ENCODE measurements around the gene MRPL19. TPM values are rescaled to one million over a fixed set of nuclear protein-coding genes. Genes with fewer than 3 reads are reported as not detected.
"Not testable (repeated sequence)": the region's sequence is repeated elsewhere in the genome, so short reads cannot be mapped to it uniquely, and the experiment has no call there.

The MRPL19 gene
- total RNA-seq, 2 donors from 2014 or later, result 58.3 to 62.0 TPM

- Histone ChIP-seq H3K27ac (peak within 1 kb of the TSS; percentile 95), H3K9ac (ENCODE audit: low read depth in 2 of 2, low read length in 2 of 2) (peak within 1 kb of the TSS; percentile 71 to 84), H3K4me3 (peak within 1 kb of the TSS; percentile 79), H3K4me1 (peaks cover 10% of the 10 kb centered on the region), H3K9me3 (no peaks in the 10 kb centered on the region), H3K27me3 (no peaks in the 10 kb centered on the region), H3K36me3 (no peaks in the 10 kb centered on the region)
- DNase-seq, result peak; percentile 88
- no peak for TF ChIP-seq CTCF (IDR thresholded peaks at IDR 0.05)
- intact Hi-C loops (cut with DNase I), result loop anchor here (5.0 kb wide), 1 partner anchor 63 kb away; the partner anchor contains the start of gene MRPL19
These were observed 64.1 kb downstream of the MRPL19 start, which contains the start of gene GCFC2 for GRCh38 chr2:75710577-75711253. GCFC2 (minus strand) TSS chr2:75710915; CDS start chr2:75710855, 60 bp downstream.

GRCh38 chr2:75711590-75711989 lies 65.0 kb downstream of the MRPL19 start:
- not testable (repeated sequence) for H3K27ac ChIP-seq; DNase-seq; H3K9ac ChIP-seq (ENCODE audit: low read depth in 2 of 2, low read length in 2 of 2); H3K9me3 ChIP-seq; H3K36me3 ChIP-seq; H3K27me3 ChIP-seq; H3K4me1 ChIP-seq
- H3K4me3 ChIP-seq, result peak overlapping the region; percentile 79
- intact Hi-C loops (cut with DNase I), result loop anchor here (5.0 kb wide), 1 partner anchor 64 kb away; the partner anchor contains the start of gene MRPL19

- H3K36me3 ChIP-seq, result no peaks in the 10 kb centered on the region
- H3K27ac ChIP-seq, result no peak overlapping the region
- no peaks in the 10 kb centered on the region for H3K27me3 ChIP-seq
- no peaks in the 10 kb centered on the region for H3K9me3 ChIP-seq
- H3K4me1 ChIP-seq, result no peaks in the 10 kb centered on the region
- H3K4me3 ChIP-seq, result no peak overlapping the region
- intact Hi-C loops (cut with DNase I), result no loop called here
- no peak for TF ChIP-seq CTCF (IDR thresholded peaks at IDR 0.05)
- no peak for DNase-seq
- no peak overlapping the region for H3K9ac ChIP-seq (ENCODE audit: low read depth in 2 of 2, low read length in 2 of 2)
These were observed 69.8 kb downstream of the MRPL19 start for GRCh38 chr2:75716406-75716805.

- H3K27me3 ChIP-seq, result no peaks in the 10 kb centered on the region
- no peak overlapping the region for H3K9ac ChIP-seq (ENCODE audit: low read depth in 2 of 2, low read length in 2 of 2)
- no peak for DNase-seq
- no peaks in the 10 kb centered on the region for H3K4me1 ChIP-seq
- no peak for TF ChIP-seq CTCF (IDR thresholded peaks at IDR 0.05)
- intact Hi-C loops (cut with DNase I), result no loop called here
- no peak overlapping the region for H3K4me3 ChIP-seq
- no peaks in the 10 kb centered on the region for H3K36me3 ChIP-seq
- no peak overlapping the region for H3K27ac ChIP-seq
- H3K9me3 ChIP-seq, result no peaks in the 10 kb centered on the region
These were observed 73.0 kb downstream of the MRPL19 start for GRCh38 chr2:75719616-75720015.

- Histone ChIP-seq H3K4me1 (no peaks in the 10 kb centered on the region), H3K9me3 (no peaks in the 10 kb centered on the region), H3K36me3 (no peaks in the 10 kb centered on the region), H3K27me3 (no peaks in the 10 kb centered on the region), H3K27ac (no peak overlapping the region), H3K9ac (ENCODE audit: low read depth in 2 of 2, low read length in 2 of 2) (no peak overlapping the region), H3K4me3 (no peak overlapping the region)
- no peak for DNase-seq
- intact Hi-C loops (cut with DNase I), result no loop called here
- no peak for TF ChIP-seq CTCF (IDR thresholded peaks at IDR 0.05)
These were observed 73.9 kb downstream of the MRPL19 start for GRCh38 chr2:75720525-75720924.

- no peak for TF ChIP-seq CTCF (IDR thresholded peaks at IDR 0.05)
- DNase-seq, result no peak
- Histone ChIP-seq H3K9me3 (no peaks in the 10 kb centered on the region), H3K4me3 (no peak overlapping the region), H3K36me3 (no peaks in the 10 kb centered on the region), H3K9ac (ENCODE audit: low read depth in 2 of 2, low read length in 2 of 2) (no peak overlapping the region), H3K27me3 (no peaks in the 10 kb centered on the region), H3K4me1 (no peaks in the 10 kb centered on the region), H3K27ac (no peak overlapping the region)
- intact Hi-C loops (cut with DNase I), result no loop called here
These were observed 76.1 kb downstream of the MRPL19 start for GRCh38 chr2:75722687-75723086.

Measured in colonic mucosa (tissue), 4 donors.